Measurements from ENCODE around the gene RPL32. TPM values are rescaled to one million over a fixed set of nuclear protein-coding genes. Genes with fewer than 3 reads are reported as not detected.
"Not testable (repeated sequence)": the region's sequence is repeated elsewhere in the genome, so short reads cannot be mapped to it uniquely, and the experiment has no call there.

Gene RPL32
- total and polyA plus RNA-seq, 12 donors = 695 to 2,745 (median 1,305) TPM

DNA sequence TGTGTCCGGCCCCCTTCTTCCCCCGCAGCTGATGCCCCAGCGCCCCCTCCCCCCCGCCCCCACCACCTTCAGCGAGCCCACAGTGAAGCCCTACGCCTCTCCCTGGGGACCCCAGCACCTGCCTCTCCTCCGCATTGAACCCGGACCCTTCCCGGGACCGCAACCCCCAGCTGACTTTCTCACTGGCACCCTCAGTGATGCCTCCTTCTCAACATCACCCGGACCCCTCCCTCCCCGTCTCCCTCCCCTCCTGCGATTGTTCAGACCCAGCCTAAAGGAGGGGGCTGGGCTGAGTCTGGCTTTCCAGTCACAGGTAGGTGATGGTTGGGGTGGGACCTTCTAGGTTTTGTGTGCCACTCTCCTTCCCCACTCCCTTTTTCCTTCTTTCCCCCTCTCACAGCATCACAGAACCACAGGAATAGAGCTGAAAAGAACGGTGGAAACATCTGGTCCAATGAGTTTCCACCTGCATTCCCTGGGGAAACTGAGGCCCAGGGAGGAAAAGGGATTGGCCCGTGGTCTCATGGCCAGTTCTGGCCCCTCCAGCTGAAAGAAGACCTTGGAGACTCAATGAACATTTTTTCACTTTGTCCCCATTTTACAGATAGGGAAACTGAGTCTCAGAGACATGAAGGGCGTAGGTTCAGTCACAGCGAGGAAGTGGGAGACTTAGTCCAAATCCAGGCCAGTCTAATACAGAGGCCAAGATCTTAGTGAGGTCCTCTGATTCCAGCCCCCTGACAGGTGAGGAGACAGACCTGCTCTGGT lies 44.1 kb downstream of the RPL32 start:
- DNase-seq = no peak
- TF ChIP-seq POLR2A (IDR thresholded peaks at IDR 0.05) = no peak
- no peak for TF ChIP-seq CTCF (IDR thresholded peaks at IDR 0.05)

GRCh38 chr3:12796171-12797123 lies 44.9 kb downstream of the RPL32 start, which contains the start of gene CAND2:
Gene CAND2 (plus strand): TSS chr3:12796680. CDS start chr3:12796721, 41 bp downstream.
- no peaks in the 10 kb centered on the region for H3K9me3 ChIP-seq (replicated peaks in 1 of 3)
- WGBS, 4 donors = 5 to 16% (median 8%) methylated on average over 15 to 61 of the region's 61 CpGs
- peak within 1 kb of the TSS in 4 of 5 donors; percentile 56 to 84 (median 72) for H3K27ac ChIP-seq
- no peaks in the 10 kb centered on the region for H3K36me3 ChIP-seq (replicated peaks in 1 of 2)
- peak; percentile 50 to 71 (median 62) for DNase-seq
- intact Hi-C loops (cut with DNase I) = no loop called here
- TF ChIP-seq POLR2A (IDR thresholded peaks at IDR 0.05) (no peak), CTCF (IDR thresholded peaks at IDR 0.05) (no peak)
- peaks cover 0 to 7% of the 10 kb centered on the region in 2 donors for H3K4me1 ChIP-seq (replicated peaks in 1 of 2)
- no peaks in the 10 kb centered on the region for H3K27me3 ChIP-seq
- H3K4me3 ChIP-seq = peak within 1 kb of the TSS in 2 of 4 donors; percentile 73 to 76

More for the DNA sequence above, 44.1 kb downstream of the RPL32 start:
- Histone ChIP-seq H3K9me3 (replicated peaks in 1 of 3) (no peaks in the 10 kb centered on the region), H3K4me1 (replicated peaks in 1 of 2) (peaks cover 0 to 7% of the 10 kb centered on the region in 2 donors), H3K4me3 (peak overlapping the region in 2 of 4 donors; percentile 73 to 76), H3K27ac (peak overlapping the region in 4 of 5 donors; percentile 56 to 84 (median 72)), H3K27me3 (no peaks in the 10 kb centered on the region), H3K36me3 (replicated peaks in 1 of 2) (no peaks in the 10 kb centered on the region)
- intact Hi-C loops (cut with DNase I) = no loop called here
- 52 to 61% (median 56%) methylated on average over 11 to 17 of the region's 17 CpGs for WGBS, 4 donors

GRCh38 chr3:12793701-12794100 lies 47.7 kb downstream of the RPL32 start:
- no peak overlapping the region for H3K4me3 ChIP-seq
- H3K9me3 ChIP-seq (replicated peaks in 1 of 3) = no peaks in the 10 kb centered on the region
- H3K4me1 ChIP-seq (replicated peaks in 1 of 2) = peaks cover 0 to 7% of the 10 kb centered on the region in 2 donors
- H3K27ac ChIP-seq = no peak overlapping the region
- TF ChIP-seq CTCF (IDR thresholded peaks at IDR 0.05) (no peak), POLR2A (IDR thresholded peaks at IDR 0.05) (no peak)
- H3K36me3 ChIP-seq (replicated peaks in 1 of 2) = no peaks in the 10 kb centered on the region
- 72 to 91% (median 85%) methylated on average over 5 of the region's 5 CpGs for WGBS, 4 donors
- no peak for DNase-seq
- intact Hi-C loops (cut with DNase I) = no loop called here
- no peaks in the 10 kb centered on the region for H3K27me3 ChIP-seq

DNA sequence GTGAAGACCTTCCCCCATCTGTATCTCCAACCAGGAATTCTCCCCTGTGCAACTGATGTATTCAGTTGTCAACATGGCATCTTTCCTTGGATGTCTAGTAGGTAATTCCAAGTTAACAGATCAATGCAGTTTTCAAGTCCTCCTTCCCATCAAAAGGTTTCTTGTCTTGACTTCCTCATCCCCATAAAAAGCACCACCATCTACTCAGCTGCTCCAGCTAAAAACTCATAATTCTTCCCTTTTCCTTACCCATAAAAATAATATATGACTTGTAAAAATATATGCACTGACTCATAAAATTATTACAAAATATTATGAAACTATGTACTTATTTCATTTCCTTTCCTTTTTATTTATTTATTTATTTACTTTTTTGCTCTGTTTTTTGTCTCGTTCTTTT lies 49.9 kb downstream of the RPL32 start:
- intact Hi-C loops (cut with DNase I) = no loop called here
- WGBS, 4 donors = 67 to 86% (median 74%) methylated on average over 1 of the region's 1 CpG
- Histone ChIP-seq H3K36me3 (replicated peaks in 1 of 2) (no peaks in the 10 kb centered on the region), H3K27ac (no peak overlapping the region), H3K4me1 (replicated peaks in 1 of 2) (peaks cover 0 to 7% of the 10 kb centered on the region in 2 donors), H3K4me3 (no peak overlapping the region), H3K27me3 (no peaks in the 10 kb centered on the region), H3K9me3 (replicated peaks in 1 of 3) (no peaks in the 10 kb centered on the region)
- no peak for DNase-seq
- TF ChIP-seq CTCF (IDR thresholded peaks at IDR 0.05) (no peak), POLR2A (IDR thresholded peaks at IDR 0.05) (no peak)

DNA sequence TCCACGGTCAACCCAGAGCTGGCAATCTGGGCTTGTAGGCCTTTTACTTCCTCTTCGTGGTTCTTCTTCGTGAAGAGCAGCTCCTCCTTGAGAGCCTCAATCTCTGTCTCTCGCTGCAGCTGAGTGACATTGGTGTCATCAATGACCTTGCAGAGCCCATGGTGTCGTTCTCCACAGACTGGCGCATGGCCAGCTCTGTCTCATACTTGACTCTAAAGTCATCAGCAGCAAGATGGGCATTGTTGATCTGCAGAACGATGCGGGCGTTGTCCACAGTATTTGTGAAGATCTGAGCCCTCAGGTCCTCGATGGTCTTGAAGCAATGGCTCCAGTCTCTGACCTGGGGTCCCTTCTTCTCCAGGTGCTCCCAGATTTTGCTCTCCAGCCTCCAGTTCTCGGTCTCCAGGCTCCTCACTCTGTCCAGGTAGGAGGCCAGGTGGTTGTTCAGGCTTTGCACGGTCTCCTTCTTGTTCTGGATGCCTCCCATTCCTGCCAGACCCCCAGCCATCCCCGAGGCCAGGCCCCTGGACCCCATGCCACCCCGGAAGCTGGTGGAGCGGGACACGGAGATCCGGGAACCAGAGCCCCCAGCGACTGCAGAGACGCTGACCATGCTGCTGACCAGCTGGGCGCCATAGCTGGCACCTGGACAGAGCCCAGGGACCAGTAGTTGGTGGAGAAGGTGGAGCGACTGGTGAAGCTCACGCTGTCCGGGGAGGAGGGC lies 53.2 kb downstream of the RPL32 start:
- intact Hi-C loops (cut with DNase I); H3K4me3 ChIP-seq; H3K27ac ChIP-seq; H3K9me3 ChIP-seq (replicated peaks in 1 of 3); H3K27me3 ChIP-seq; H3K36me3 ChIP-seq (replicated peaks in 1 of 2); H3K4me1 ChIP-seq (replicated peaks in 1 of 2): not testable (repeated sequence)
- WGBS, 4 donors = 81 to 90% (median 85%) methylated on average over 9 to 23 of the region's 23 CpGs
- peak in 1 of 7 donors; percentile 43 for DNase-seq

Data from adrenal gland (tissue), 12 donors.